ENCODE measurements around the gene GATM.

The GATM gene, protein sequence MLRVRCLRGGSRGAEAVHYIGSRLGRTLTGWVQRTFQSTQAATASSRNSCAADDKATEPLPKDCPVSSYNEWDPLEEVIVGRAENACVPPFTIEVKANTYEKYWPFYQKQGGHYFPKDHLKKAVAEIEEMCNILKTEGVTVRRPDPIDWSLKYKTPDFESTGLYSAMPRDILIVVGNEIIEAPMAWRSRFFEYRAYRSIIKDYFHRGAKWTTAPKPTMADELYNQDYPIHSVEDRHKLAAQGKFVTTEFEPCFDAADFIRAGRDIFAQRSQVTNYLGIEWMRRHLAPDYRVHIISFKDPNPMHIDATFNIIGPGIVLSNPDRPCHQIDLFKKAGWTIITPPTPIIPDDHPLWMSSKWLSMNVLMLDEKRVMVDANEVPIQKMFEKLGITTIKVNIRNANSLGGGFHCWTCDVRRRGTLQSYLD

DNA sequence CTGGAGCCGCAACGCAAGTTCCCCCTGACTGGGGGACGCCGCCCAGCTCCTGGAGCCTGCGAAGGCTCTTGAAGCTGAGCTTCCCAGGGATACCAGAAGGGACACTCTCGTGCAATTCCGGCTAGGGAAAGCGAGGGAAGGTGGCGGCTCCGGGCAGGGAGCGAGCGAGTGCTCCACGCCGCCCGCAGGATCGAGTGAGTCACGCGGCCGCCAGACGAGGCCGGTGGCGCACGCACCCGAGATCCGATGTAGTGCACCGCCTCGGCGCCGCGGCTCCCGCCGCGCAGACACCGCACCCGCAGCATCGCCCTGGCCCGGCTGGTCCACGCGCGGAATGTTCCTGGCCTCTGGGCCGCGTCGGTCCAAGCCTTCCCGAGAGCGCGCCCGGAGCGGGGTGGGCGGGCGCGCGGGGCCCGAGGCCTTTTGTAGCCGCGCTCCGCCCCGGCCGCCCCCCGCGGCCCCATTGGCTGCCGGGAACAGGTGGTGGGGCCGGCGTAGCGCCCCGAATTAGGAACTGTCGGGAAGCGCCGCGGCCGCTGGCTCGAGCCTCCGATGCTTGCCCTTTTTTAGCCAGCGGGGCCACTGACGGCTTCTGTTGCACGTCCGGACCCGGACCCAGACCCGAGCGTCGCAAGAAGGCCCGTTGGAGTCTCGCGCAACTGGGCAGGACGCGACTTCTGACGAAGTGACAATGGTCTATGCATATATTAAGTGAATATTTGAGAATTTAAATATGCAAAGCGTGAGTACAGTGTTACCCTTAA, at the start of gene GATM:
TSS of gene GATM (minus strand) at position 396 of the 764 bp plus-strand sequence. CDS start at position 305, 91 bp downstream.
- DNase-seq, result peak; percentile 80

DNA sequence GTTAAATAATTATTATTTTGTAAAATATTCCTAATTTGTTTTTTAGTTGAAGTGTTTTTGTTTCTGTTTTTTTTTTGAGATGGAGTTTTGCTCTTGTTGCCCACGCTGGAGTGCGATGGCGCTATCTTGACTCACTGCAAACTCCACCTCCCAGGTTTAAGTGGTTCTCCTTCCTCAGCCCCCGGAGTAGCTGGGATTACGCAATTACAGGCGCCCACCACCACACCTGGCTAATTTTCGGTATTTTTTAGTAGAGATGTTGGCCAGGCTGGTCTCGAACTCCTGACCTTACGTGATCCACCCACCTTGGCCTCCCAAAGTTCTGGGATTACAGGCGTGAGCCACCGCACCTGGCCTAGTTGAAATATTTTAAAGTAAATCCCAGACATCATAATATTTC, 48.7 kb upstream of the GATM start:
- no peak for DNase-seq

DNA sequence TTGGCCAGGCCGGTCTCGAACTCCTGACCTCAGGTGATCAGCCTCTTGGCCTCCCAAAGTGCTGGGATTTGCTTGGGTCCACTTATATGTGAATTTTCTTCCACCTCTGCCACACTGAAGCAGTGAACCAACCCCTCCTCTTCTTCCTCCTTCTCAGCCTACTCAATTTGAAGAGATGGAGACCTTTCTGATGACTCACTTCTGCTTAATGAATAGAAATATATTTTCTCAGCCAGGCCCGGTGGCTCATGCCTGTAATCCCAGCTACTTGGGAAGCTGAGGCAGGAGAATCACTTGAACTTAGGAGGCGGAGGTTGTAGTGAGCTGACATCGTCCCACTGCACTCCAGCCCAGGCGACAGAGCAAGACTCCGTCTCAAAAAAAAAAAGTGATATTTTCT, 46.8 kb upstream of the GATM start:
- no peak for DNase-seq

DNA sequence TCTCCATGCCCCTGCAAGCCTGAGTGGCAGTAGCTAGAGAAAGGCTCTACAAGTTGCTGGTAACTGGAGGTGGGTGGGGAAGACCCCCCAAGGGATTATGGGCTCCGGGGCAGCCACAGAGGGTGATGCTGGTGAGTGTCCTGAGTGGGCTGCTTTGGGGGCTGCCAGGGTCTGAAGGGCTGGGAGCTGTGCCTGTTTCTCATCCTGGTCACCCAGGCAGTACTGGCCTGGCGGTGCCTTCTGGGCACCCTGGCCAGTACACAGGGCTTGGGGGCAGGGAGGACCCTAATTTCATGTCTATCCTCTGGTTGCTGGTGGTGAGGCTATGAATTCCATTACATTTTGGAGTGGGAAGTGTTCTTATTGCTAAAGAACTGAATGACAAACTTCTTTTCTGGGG, 46.1 kb upstream of the GATM start:
- DNase-seq, result no peak

DNA sequence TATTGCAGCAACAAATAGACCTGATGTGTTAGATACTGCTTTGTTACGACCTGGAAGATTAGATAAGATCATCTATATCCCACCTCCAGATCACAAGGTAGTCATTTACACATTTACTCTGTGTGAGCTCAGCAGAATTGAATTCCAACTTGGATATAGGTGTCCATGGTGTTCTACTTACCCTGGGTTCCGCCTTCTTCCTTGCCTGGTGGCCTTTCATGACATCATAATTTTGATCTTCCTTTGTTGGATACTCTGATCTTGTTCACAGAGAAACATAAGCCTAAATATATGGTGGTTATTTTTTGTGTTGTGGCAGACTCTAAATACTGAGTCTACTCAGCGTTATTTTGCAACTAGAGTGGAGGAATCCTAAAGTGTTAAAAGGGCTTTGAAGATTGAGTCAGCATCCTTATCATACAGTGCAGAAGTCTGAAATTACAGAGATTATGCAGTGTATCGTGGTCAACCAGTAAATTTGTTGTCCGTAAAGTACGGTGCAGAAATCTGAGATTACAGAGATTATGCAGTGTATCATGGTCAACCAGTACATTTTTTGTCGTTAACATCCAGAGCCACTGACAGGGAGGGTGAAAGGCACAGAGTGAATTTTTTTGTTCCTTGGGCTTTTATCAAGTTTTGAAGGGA, 39.1 kb upstream of the GATM start:
- DNase-seq, result no peak

DNA sequence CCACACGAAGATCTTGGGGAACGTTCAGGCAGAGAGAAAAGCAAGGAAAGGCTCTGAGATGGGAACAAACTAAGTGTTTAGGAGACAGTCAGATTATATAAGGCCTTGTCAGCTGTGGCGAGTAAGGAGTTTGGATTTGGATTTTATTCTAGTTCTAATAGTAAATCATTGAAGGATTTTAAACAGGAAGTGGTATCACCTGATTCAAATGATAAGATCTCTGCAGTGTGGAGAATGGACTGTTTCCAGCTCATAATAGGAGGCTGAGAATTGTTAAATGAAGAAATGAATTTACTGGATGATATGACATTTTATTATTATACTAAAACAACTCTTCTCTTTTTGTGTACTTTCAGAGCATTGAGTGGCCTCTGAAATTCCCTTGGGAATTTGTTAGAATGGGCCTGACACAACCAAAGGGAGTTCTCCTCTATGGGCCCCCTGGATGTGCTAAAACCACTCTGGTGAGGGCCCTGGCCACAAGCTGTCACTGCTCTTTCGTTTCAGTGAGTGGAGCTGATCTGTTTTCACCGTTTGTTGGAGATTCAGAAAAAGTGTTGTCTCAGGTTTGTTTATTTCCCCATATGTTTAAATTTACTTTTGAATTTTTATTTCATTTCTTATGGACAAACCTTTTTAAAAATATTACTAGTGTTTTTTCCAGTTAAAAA, 36.0 kb upstream of the GATM start:
- DNase-seq, result no peak

DNA sequence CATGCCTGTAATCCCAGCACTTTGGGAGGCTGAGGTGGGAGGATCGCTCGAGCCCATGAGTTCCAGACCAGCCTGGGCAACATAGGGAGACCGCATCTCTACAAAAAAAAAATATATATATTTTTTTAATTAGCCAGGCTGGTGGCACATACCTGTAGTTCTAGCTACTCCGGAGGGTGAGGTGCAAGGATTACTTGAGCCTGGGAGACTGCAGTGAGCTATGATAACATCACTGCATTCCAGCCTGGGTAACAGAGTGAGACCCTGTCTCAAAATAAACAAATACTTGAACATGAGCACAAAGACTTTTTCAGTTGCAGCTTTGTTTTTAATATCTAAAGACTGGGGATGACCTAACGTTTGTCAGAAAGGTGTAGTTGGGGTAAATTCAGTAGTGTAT, 31.3 kb upstream of the GATM start:
- no peak for DNase-seq

DNA sequence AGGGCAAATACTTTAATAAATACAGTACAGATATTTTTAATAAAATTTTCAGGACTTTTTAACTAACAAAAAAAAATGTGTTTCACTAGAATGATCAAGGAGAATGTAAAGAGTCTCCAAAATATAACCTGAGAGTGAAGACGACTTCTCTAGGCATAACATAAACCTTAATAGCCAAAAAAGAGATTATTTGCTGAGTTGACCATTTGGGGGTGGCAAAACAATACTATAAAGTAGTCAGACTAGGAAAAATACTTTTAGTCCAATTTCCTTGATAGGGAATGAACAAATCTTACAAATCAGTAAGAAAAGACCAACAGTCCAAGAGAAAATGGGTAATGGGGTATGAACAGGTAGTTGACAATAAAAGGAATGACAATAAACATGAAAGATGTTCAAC, 29.4 kb upstream of the GATM start:
- no peak for DNase-seq

DNA sequence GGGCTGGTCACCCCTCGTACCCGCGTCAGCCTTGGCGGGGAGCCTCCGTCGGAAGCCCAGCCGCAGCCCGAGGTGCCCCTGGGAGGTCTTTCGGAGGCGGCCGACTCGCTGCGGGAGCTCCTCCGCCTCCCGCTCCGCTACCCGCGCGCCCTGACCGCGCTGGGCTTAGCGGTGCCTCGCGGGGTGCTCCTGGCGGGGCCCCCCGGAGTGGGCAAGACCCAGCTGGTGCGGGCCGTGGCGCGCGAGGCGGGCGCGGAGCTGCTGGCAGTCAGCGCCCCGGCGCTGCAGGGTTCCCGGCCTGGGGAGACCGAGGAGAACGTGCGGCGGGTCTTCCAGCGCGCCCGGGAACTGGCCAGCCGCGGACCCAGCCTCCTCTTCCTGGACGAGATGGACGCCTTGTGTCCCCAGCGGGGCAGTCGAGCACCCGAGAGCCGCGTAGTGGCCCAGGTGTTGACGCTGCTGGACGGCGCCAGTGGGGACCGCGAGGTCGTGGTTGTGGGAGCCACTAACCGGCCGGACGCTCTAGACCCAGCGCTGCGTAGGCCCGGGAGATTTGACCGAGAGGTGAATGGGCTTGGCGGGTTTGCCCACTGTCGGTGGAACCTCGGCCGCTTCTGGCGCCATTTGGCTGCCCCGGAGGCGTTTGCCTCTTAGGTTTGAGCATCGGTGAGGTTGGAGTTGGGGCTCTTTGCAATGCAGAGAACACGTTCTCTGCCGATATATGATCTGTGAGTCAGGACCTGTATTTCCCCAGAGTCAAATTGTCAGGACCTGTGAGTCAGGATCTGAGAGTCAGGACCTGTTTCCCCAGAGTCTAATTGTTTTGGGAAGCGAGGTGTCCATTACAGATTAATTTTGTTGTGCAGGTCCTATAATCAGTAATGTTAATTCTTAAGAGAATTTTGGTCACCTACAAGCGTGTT, 24.9 kb upstream of the GATM start:
- peak; percentile 52 for DNase-seq

DNA sequence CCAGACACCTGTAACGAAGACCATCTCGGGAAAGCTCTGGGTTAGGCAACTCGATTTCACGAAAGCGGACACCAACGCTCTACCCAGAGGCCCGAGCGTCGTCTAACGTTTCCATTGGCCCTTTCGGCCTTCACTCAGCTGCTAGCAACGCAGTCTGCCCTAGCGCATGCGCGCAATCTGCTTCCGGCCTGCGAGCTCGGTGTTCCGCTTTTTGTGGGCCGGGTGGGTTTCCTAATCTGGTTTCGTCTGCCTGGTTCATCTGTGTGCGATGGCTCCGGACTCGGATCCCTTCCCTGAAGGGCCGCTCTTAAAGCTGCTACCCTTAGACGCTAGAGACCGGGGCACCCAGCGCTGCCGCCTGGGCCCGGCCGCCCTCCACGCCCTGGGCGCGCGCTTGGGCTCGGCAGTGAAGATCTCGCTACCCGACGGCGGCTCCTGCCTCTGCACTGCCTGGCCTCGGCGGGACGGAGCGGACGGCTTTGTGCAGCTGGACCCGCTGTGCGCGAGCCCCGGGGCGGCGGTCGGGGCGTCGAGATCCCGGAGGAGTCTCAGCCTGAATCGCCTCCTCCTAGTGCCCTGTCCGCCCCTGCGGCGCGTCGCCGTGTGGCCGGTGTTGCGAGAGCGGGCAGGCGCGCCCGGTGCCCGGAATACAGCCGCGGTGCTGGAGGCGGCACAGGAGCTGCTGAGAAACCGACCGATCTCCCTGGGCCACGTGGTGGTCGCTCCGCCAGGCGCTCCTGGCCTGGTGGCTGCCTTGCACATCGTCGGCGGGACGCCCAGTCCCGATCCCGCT, 24.0 kb upstream of the GATM start:
- DNase-seq, result peak; percentile 96

DNA sequence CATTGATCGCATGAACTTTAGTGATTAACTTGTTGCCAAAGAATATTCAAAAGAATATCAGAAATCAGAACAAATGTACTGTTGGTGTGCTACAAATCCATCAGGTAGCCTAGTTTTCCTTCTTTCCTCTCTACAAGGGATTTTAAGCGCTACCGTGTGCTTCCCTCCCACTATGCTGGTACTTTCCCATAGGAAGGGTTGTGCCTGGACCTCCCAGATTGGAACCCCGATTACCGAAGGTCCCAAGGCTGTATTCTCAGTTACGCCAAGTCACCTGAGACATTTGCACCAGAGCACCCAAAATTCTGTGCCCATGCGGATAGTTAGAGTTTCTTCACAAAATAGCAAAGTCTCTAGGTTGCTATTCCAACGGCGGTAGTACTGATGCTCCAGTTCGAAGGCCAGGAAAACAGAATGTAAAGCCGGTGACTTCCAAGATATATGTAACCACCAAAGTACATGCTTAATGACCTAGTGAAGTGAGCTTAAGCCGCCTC, 23.4 kb upstream of the GATM start:
- no peak for DNase-seq

DNA sequence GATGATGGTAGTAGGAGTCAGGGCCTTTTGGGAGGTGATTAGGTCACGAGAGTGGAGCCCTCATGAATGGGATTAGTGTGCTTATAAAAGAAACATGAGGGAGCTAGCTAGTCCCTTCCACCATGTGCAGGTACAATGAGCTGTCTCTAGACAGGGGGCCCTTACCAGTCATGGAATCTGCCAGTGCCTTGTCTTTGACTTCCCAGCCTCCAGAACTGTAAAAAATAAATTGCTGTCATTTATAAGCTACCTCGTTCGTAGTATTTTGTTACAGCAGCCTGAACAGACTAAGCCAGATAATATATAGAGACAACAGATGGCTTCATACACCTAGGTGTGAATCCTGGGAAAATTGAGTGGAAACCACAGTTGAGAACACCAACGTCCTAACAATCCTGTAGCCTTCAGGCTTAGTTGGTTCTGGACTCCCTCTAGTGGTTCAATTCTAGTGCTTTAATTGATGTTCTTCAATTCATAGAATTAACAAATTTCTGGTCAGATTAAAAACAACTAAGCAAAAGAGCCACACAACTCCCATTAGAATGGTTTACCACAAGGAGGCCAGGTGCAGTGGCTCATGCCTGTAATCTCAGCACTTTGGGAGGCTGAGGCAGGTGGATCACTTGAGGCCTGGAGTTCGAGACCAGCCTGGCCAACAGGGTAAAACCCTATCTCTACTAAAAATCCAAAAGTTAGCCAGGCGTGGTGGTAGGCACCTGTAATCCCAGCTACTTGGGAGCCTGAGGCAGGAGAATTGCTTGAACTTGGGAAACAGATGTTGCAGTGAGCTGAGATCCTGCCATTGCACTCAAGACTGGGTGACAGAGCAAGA, 21.3 kb upstream of the GATM start:
- no peak for DNase-seq

DNA sequence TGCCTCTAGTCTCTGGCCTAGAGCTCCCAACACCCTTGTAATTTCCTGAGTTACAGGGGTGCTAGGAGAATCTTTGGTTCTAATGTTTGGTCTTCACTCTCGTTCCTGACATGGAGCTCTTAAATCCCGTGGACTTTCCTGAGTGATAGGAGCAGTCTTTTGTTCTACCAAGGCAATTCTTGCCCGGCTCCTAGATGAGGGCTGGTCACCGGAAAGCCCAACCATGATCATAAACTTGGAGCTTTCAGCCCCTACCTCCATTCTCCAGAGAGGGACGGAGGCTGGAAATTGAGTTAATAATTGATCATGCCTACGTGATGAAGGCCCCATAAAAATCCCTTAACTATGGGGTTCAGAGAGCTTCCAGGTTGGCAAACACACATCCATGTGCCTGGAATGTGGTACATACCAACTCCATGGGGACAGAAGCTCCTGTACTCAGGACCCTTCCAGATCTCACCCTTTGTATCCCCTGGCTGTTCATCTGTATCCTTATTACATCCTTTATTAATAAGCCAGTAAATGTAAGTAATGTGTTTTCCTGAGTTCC, 18.8 kb upstream of the GATM start:
- no peak for DNase-seq

DNA sequence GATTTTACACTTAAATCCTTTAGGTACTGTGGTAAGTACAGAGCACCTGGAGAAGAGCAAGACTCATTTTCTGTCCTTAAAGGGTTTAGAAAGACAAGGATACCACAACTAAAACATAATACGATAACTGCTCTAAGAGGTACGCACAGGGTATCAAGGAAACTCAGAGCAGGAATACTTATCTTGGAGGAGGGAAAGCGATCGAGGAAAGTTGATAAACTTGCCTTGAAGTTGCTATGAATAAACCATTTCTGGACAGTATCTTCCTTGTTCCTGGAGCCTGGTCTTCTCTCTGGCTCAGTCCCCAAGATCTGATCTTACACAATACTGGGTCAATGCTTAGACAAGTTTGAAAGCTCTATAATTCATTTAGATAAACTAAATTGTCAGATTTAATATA, 17.6 kb upstream of the GATM start:
- DNase-seq, result no peak

DNA sequence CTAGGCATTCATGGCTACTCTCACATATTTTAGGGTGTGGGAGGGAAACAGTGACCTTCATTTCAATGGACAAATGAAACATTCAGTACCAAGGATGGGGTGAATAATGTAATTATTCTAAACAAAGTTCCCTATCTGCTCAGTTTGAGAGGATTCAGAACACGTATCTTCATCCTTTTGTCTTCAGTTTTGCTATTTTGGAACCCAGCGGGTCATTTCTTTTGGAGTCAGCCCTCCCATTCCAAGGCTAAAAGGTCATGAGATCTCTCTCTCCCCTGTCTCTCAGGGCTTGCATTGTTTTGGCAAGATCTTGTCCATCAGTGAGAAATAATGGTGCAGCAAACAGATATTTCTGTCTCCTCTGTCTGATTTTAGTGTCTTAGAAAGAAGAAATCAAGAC, 16.3 kb upstream of the GATM start:
- no peak for DNase-seq

DNA sequence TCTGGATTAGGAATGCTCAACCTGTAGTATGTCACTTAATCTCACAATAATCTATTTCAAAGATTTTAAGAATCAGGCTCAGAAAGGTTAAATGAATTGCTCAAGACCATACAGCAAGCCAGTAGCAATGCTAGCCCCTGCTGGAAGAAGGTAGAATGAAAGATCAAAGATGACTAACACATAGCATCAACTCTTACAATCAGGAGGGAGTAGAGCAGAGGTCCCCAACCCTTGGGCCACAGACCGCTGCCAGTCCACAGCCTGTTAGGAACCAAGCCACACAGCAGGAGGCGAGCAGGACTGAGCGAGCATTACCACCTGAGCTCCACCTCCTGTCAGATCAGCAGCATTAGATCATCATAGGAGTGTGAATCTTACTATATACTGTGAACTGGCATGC, 15.5 kb upstream of the GATM start:
- DNase-seq, result no peak

DNA sequence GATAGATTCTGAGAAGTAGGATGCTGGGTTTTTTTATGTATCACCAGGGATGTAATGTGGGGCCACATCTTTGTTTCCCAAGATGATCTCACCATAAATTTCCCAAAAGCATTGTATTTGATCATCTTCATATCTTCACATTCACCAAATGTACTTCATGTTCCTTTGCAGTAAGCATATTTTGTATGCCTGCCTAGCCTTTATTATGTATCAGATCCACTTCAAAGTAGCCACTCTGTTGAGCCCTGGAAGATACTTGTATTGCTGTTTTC, 14.2 kb upstream of the GATM start:
- DNase-seq, result no peak

DNA sequence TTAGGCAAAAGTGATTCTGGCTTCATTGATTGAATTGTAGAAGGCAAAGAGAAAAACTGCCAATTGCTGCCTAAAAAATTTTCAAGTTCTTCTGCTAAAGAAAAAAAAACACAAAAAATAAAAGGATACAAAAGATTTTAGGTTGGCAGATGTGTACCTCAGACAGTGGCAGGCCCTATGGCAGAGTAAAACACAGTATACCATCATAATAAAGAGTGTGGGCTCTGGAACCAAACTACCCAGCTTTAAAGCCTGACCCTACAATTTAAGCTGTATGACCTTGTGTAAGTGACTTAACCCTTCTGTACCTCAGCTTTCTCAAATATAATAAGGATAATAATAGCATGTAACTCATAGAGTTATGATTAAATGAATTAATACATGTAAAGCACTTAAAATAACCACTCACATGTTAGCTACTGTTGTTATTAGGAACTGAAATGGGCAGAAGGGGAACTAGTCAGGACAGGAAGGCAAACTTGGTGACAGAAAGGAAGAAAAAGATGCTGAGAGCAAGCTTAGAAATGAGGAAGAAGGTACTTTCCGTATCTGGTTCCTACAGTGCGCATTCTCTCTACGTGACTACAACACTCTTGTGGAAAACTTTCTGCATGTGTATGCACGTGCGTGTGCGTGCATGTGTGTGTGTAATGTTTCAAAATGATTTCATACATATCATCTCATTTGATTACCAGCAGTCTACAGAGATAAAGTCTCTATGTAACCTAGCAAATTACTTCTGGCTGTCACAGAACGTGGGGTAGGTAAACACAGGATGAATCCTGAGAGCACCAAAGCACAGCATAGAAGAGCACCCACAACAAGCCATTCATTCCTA, 13.6 kb upstream of the GATM start:
- no peak for DNase-seq

DNA sequence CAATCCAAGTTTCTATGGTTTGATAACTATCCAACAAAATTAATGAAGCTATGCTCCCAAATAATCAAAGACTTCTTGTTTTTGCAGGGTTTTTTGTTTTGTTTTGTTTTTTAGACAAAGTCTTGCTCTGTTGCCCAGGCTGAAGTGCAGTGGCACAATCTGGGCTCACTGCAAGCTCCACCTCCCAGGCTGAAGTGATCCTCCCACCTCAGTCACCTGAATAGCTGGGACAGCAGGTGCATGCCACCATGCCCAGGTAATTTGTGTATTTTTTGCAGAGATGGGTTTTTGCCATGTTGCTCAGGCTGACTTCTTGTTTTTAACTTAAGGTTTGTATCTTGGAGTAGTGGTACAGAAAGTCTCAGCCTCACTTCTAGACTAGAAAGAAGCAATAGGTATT, 11.0 kb upstream of the GATM start:
- no peak for DNase-seq
